ENCODE measurements around the gene ACTBL2. TPM values are rescaled to one million over a fixed set of nuclear protein-coding genes. Genes with fewer than 3 reads are reported as not detected.

ACTBL2 gene
- total and polyA plus RNA-seq, 12 donors: not detected

DNA sequence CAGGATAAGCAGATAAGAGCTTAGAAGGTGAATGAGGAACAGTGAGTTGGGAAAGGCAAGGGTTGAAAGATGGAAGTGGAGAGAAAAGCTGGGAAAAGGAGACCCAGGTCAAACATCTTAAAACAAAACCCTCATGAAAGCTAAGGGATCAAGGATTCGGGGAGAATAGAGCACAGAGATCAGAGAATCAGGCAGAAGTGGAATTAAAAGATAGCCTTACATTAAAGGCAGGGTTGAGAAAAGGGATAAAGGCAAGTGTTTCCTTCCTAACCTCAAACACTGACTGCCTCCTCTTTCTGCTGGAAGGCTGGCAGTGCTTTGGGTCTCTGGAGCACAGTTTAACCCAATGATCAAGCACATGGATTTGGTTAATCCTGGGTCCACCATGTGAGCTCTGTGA, 28.7 kb upstream of the ACTBL2 start:
- WGBS, 4 donors: 79 to 88% (median 83%) methylated on average over 1 of the region's 1 CpG
- intact Hi-C loops (cut with DNase I): no loop called here
- no peak overlapping the region for H3K27ac ChIP-seq

GRCh38 chr5:57509501-57510260, 27.1 kb upstream of the ACTBL2 start:
- H3K36me3 ChIP-seq (replicated peaks in 1 of 2): no peaks in the 10 kb centered on the region
- no peaks in the 10 kb centered on the region for H3K9me3 ChIP-seq (replicated peaks in 1 of 3)
- H3K4me1 ChIP-seq (replicated peaks in 1 of 2): no peaks in the 10 kb centered on the region
- no peak for TF ChIP-seq POLR2A (IDR thresholded peaks at IDR 0.05)
- TF ChIP-seq, protein P1, sequence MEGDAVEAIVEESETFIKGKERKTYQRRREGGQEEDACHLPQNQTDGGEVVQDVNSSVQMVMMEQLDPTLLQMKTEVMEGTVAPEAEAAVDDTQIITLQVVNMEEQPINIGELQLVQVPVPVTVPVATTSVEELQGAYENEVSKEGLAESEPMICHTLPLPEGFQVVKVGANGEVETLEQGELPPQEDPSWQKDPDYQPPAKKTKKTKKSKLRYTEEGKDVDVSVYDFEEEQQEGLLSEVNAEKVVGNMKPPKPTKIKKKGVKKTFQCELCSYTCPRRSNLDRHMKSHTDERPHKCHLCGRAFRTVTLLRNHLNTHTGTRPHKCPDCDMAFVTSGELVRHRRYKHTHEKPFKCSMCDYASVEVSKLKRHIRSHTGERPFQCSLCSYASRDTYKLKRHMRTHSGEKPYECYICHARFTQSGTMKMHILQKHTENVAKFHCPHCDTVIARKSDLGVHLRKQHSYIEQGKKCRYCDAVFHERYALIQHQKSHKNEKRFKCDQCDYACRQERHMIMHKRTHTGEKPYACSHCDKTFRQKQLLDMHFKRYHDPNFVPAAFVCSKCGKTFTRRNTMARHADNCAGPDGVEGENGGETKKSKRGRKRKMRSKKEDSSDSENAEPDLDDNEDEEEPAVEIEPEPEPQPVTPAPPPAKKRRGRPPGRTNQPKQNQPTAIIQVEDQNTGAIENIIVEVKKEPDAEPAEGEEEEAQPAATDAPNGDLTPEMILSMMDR (IDR thresholded peaks at IDR 0.05): no peak
- no peaks in the 10 kb centered on the region for H3K27me3 ChIP-seq
- 64 to 80% (median 76%) methylated on average over 3 of the region's 3 CpGs for WGBS, 4 donors
- no peak overlapping the region for H3K4me3 ChIP-seq
- no peak for DNase-seq
- intact Hi-C loops (cut with DNase I): loop anchor here (10.0 kb wide), 2 partner anchors 275 to 955 kb away; partner anchors contain the start of gene PLK2 (in 1 of the 2)
- no peak overlapping the region for H3K27ac ChIP-seq

More for the DNA sequence above, 28.7 kb upstream of the ACTBL2 start:
- TF ChIP-seq, protein P1 (IDR thresholded peaks at IDR 0.05): no peak
- no peak for TF ChIP-seq POLR2A (IDR thresholded peaks at IDR 0.05)
- Histone ChIP-seq H3K9me3 (replicated peaks in 1 of 3) (no peaks in the 10 kb centered on the region), H3K4me3 (no peak overlapping the region), H3K36me3 (replicated peaks in 1 of 2) (no peaks in the 10 kb centered on the region), H3K4me1 (replicated peaks in 1 of 2) (no peaks in the 10 kb centered on the region), H3K27me3 (no peaks in the 10 kb centered on the region)
- no peak for DNase-seq

DNA sequence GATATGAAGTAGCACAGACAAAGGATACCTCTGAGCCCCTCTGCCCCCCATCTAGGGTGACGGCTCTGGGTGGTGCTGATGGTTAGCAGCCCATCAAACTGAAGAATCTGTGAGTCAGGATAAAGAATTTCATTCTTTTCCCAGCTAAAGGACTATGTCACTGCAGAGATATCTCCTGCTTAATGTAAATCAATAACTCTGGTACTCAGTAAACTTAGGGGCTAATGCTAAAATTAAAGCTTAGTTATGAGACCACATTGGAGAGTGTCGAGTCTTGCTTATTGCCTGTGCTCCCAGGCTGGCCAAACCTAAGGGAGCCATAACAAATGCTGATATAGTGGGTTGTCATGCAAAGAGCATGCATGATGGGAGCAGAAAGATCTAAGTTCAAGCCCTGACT, 25.6 kb upstream of the ACTBL2 start:
- 90 to 100% (median 91%) methylated on average over 2 of the region's 2 CpGs for WGBS, 4 donors
- Histone ChIP-seq H3K4me1 (replicated peaks in 1 of 2) (peaks cover 4 to 12% of the 10 kb centered on the region in 2 donors), H3K9me3 (replicated peaks in 1 of 3) (no peaks in the 10 kb centered on the region), H3K27ac (no peak overlapping the region), H3K4me3 (no peak overlapping the region), H3K27me3 (no peaks in the 10 kb centered on the region), H3K36me3 (replicated peaks in 1 of 2) (no peaks in the 10 kb centered on the region)
- TF ChIP-seq, protein P1 (IDR thresholded peaks at IDR 0.05): no peak
- TF ChIP-seq POLR2A (IDR thresholded peaks at IDR 0.05): no peak
- no peak for DNase-seq
- intact Hi-C loops (cut with DNase I): loop anchor here (10.0 kb wide), 2 partner anchors 277 to 957 kb away; partner anchors contain the start of gene PLK2 (in 1 of the 2)

- H3K9me3 ChIP-seq (replicated peaks in 1 of 3): no peaks in the 10 kb centered on the region
- H3K27me3 ChIP-seq: no peaks in the 10 kb centered on the region
- no peak overlapping the region for H3K27ac ChIP-seq
- no peak for TF ChIP-seq POLR2A (IDR thresholded peaks at IDR 0.05)
- TF ChIP-seq, protein P1 (IDR thresholded peaks at IDR 0.05): no peak
- H3K4me3 ChIP-seq: no peak overlapping the region
- intact Hi-C loops (cut with DNase I): loop anchor here (10.0 kb wide), 2 partner anchors 279 to 959 kb away; partner anchors contain the start of gene PLK2 (in 1 of the 2)
- H3K36me3 ChIP-seq (replicated peaks in 1 of 2): no peaks in the 10 kb centered on the region
- WGBS, 4 donors: 80 to 96% (median 88%) methylated on average over 5 of the region's 5 CpGs
- peaks cover 7 to 31% of the 10 kb centered on the region in 2 donors for H3K4me1 ChIP-seq (replicated peaks in 1 of 2)
- DNase-seq: no peak
Measured at GRCh38 chr5:57505272-57506200, 22.9 kb upstream of the ACTBL2 start.
